DMS 273 (cell line): Measurements from ENCODE around the gene INAVA.
A peak's percentile ranks its signal among the peaks of the same experiment; 100 is the strongest.

Experiments used
- DNase-seq: peaks from one replicate; lab custom pipeline; 2025; ENCODE audit not compliant: unreplicated experiment; lab: John Stamatoyannopoulos, UW

The INAVA gene

GRCh38 chr1:200874694-200875093, 20.0 kb upstream of the INAVA start:
- no peak for DNase-seq

GRCh38 chr1:200875416-200875815, 19.3 kb upstream of the INAVA start:
- no peak for DNase-seq

- DNase-seq: no peak
Observed at GRCh38 chr1:200877010-200877409, 17.7 kb upstream of the INAVA start.

GRCh38 chr1:200877839-200878551, 16.7 kb upstream of the INAVA start:
- no peak for DNase-seq

- no peak for DNase-seq
Observed at GRCh38 chr1:200880212-200880611, 14.5 kb upstream of the INAVA start.

- DNase-seq: no peak
Observed at GRCh38 chr1:200883118-200883517, 11.6 kb upstream of the INAVA start.

GRCh38 chr1:200885623-200886402, 8.9 kb upstream of the INAVA start:
- DNase-seq: no peak

- DNase-seq: no peak
Observed at GRCh38 chr1:200886594-200886993, 8.1 kb upstream of the INAVA start.

GRCh38 chr1:200887036-200887435, 7.7 kb upstream of the INAVA start:
- no peak for DNase-seq

- no peak for DNase-seq
Observed at GRCh38 chr1:200887772-200888348, 6.8 kb upstream of the INAVA start.

GRCh38 chr1:200888349-200888838, 6.3 kb upstream of the INAVA start:
- no peak for DNase-seq

- DNase-seq: no peak
Observed at GRCh38 chr1:200889571-200889970, 5.1 kb upstream of the INAVA start.

GRCh38 chr1:200890027-200890426, 4.7 kb upstream of the INAVA start:
- no peak for DNase-seq

- DNase-seq: peak; percentile 88
Observed at GRCh38 chr1:200890818-200891773, 3.6 kb upstream of the INAVA start.

GRCh38 chr1:200891774-200892157, 2.9 kb upstream of the INAVA start:
- DNase-seq: no peak

- no peak for DNase-seq
Observed at GRCh38 chr1:200892546-200892945, 2.2 kb upstream of the INAVA start.

GRCh38 chr1:200892958-200893357, 1.7 kb upstream of the INAVA start:
- DNase-seq: no peak

GRCh38 chr1:200893411-200893901, 1.2 kb upstream of the INAVA start:
- DNase-seq: no peak

- DNase-seq: no peak
Observed at GRCh38 chr1:200895443-200895789, 716 bp downstream of the INAVA start.

GRCh38 chr1:200895801-200896530, 1.3 kb downstream of the INAVA start:
- DNase-seq: no peak
